Keratinocyte (primary cell): ENCODE data around the gene BBLN.

Source experiments
- EZH2 ChIP-seq: IDR thresholded peaks from one replicate; pipeline ENCODE4 v1.6.1; 2012; ENCODE audit warnings: inconsistent platforms, mild to moderate bottlenecking, low read length, moderate library complexity
- TF ChIP-seq, protein P1 (sequence below), 3 experiments: IDR thresholded peaks in 1 of 3; conservative IDR thresholded peaks in 1 of 3; optimal IDR thresholded peaks in 1 of 3; 2 replicates in 2 of 3; 3 replicates in 1 of 3; pipeline versions ENCODE3 to v1.5.1; 2011; ENCODE audit warnings: low read length in 3 of 3, mild to moderate bottlenecking in 3 of 3, moderate library complexity in 2 of 3, control low read depth in 1 of 3, inconsistent platforms in 1 of 3; ENCODE audit not compliant: insufficient read depth in 2 of 3; ENCODE audit errors: extremely low read depth in 1 of 3

DNA sequence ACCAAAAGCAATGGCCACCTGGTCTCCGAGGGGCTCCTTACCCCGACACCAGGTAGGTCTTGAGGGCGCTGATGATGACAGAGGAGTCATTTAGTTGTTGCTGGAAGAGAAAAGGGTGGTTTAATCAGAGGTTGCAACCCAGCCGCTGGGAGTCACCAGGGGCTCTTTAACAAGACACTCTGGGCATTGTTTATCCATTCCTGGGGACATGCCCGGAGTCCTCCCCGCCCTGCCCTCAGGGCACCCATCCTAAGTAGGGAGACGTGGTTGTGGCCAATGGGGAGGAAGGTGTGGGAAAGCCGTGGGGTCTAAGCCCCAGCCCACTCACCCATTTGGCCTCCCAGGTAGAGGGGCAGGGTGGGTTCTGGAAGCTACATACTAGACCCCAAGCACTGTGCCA is 35.6 kb upstream of the BBLN start:
- TF ChIP-seq, protein P1, sequence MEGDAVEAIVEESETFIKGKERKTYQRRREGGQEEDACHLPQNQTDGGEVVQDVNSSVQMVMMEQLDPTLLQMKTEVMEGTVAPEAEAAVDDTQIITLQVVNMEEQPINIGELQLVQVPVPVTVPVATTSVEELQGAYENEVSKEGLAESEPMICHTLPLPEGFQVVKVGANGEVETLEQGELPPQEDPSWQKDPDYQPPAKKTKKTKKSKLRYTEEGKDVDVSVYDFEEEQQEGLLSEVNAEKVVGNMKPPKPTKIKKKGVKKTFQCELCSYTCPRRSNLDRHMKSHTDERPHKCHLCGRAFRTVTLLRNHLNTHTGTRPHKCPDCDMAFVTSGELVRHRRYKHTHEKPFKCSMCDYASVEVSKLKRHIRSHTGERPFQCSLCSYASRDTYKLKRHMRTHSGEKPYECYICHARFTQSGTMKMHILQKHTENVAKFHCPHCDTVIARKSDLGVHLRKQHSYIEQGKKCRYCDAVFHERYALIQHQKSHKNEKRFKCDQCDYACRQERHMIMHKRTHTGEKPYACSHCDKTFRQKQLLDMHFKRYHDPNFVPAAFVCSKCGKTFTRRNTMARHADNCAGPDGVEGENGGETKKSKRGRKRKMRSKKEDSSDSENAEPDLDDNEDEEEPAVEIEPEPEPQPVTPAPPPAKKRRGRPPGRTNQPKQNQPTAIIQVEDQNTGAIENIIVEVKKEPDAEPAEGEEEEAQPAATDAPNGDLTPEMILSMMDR (optimal IDR thresholded peaks at IDR 0.05 in 1 of 3, IDR thresholded peaks at IDR 0.05 in 1 of 3, conservative IDR thresholded peaks at IDR 0.05 in 1 of 3; ENCODE audit: extremely low read depth in 1 of 3, insufficient read depth in 2 of 3, low read length in 3 of 3), result no peak
- TF ChIP-seq EZH2, result no peak
